IPS DF 6.9 (cell line): ENCODE results near the gene ADISSP.

ENCODE experiments used
- DNase-seq: peaks from one replicate; pipeline ENCODE4 v3.0.0-alpha.2; 2013; ENCODE audit warnings: low read depth, low spot score
- H3K27ac ChIP-seq: one replicate; pipeline ENCODE4 v1.5.1; 2013; ENCODE audit warnings: low read length, control low read depth
- H3K27me3 ChIP-seq: 2 replicates; pipeline ENCODE4 v1.6.1; 2013; ENCODE audit warnings: mild to moderate bottlenecking, low read length; ENCODE audit not compliant: control insufficient read depth, insufficient read depth
- H3K36me3 ChIP-seq: 2 replicates; pipeline ENCODE4 v1.6.1; 2013; ENCODE audit warnings: low read length; ENCODE audit not compliant: control insufficient read depth, insufficient read depth
- H3K4me1 ChIP-seq: 2 replicates; pipeline ENCODE4 v1.6.1; 2013; ENCODE audit warnings: low read length; ENCODE audit not compliant: control insufficient read depth, insufficient read depth
- H3K4me3 ChIP-seq: 2 replicates; pipeline ENCODE4 v1.5.1; 2013; ENCODE audit warnings: mild to moderate bottlenecking, low read length
- H3K9me3 ChIP-seq: 2 replicates; pipeline ENCODE4 v1.6.1; 2013; ENCODE audit warnings: low read length, inconsistent platforms; ENCODE audit not compliant: control insufficient read depth, insufficient read depth
- WGBS: extraction: QIAGEN DNeasy Blood & Tissue Kit; methylation state at CpG from one replicate; pipeline ENCODE4 v1.1.7; 2013; ENCODE audit warnings: mixed read lengths, missing lambda C conversion rate; ENCODE audit not compliant: insufficient read length, insufficient coverage; 5-methylcytosine and 5-hydroxymethylcytosine counted together

Gene ADISSP

DNA sequence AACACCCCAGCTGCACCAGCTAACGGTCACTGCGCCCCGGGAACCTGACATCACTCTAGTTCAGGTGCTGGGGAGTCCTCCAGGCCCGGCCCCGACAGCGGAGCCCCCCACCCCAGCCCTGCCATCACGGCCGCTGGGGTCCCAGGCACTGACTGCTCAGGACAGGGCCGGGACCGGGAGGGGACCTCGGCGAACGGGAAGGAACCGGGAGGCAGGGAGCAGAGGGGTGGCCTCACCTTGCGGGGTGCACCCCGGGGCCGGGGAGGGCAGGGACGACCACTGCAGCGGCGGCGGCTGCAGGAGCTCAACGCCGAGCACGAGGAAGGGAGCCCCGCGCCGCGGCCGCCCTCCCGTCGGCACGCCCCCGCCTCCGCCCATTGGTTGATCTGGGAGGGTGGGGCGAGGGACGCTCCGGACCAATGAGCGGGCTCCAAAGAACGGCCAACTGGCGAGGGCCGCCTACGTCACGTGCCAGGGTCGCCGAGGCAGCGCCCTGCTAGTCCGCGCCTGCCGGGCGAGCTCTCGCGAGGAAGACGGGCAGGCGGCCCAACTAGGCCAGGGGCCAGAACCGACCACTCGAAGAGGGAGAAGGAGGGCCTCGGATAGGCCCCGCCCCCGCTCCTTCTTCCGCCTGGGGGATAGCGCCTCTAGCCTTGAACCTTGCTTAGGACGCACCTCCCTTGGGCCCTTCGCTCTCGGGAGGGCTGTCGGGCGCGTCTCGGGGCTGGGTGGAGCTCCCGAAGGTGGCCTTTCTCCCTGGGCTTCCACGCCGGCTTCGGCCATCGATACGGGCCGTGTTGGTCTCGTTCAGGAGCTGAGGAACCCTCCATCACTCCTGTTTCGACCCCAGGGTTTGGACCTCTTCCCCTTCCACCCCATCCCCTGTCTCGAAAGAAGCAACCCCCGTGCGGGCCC, at the start of gene ADISSP:
Gene ADISSP, minus strand, starts transcription at position 327 of the 915 bp plus-strand sequence. CDS start 7,653 bp downstream, outside the sequence.
- Histone ChIP-seq H3K4me1 (peaks cover 2% of the 10 kb centered on the region; the same call in 1 of the 2 replicates), H3K27ac (no peak within 1 kb of the TSS), H3K36me3 (no peaks in the 10 kb centered on the region), H3K9me3 (no peaks in the 10 kb centered on the region), H3K27me3 (no peaks in the 10 kb centered on the region), H3K4me3 (peak within 1 kb of the TSS; percentile 89)
- WGBS: no CpG with 5 or more reads among the region's 80 CpGs
- peak; percentile 95 for DNase-seq

DNA sequence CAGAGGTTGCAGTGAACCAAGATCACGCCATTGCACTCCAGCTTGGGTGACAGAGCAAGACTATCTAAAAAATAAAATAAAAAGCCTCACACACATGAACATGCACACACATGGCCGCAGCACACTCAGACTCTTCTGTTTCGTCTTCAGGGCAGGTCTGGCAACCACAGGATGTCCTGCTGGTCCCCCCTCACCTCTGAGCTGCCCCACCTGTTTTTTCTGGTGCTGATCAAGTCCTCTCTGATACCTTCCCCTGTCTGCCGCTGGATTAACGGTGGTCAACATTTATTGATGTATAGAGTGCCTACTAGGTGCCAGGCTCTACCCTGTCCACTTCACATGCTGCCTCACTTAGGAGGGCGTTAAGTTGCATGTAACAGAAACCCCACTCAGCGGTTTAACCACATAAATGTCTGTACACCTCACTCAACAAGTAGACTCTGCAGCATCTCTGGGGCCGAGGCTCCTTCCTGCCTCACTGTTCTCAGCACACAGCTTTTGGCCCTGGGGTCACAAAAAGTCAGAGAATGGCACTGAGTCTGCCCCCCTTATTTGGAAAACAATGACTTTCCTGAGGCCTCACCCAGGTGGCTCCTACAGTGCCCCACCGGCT, 48.3 kb upstream of the ADISSP start:
- WGBS: no CpG with 5 or more reads among the region's 9 CpGs
- no peak for DNase-seq
- 0 out of 2 replicates have a peak, but pooled peaks cover 2% of the 10 kb centered on the region for H3K4me1 ChIP-seq
- H3K9me3 ChIP-seq: no peaks in the 10 kb centered on the region
- H3K4me3 ChIP-seq: no peak overlapping the region
- no peaks in the 10 kb centered on the region for H3K27me3 ChIP-seq
- no peaks in the 10 kb centered on the region for H3K36me3 ChIP-seq
- no peak overlapping the region for H3K27ac ChIP-seq

DNA sequence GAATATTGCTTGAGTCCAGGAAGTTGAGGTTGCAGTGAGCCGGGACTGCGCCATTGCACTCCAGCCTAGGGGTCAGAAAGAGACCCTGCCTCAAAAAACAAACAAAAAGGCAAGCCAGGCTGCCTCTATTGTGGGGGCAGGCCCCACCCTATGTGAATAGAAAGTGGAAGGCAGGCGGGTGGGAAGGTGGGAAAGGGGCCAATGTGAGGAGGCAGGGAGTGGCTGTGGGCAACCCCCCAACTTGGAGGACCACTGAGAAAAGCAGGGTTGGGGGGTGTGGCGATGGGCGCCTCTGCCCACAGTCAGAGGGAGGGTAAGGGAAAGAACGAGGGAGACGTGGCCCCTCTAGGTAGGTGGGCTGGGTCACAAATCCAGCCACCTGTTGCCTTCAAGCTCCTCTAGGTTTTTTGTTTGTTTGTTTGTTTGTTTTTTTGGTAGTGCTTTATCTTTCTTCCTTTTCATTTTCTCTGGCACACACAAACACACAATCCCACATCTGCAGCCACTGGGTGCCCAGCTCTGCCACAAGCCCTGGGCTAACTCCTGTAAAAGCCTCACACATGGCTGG, 47.5 kb upstream of the ADISSP start:
- Histone ChIP-seq H3K27me3 (no peaks in the 10 kb centered on the region), H3K4me1 (0 out of 2 replicates have a peak, but pooled peaks cover 2% of the 10 kb centered on the region), H3K27ac (no peak overlapping the region), H3K9me3 (no peaks in the 10 kb centered on the region), H3K36me3 (no peaks in the 10 kb centered on the region), H3K4me3 (no peak overlapping the region)
- DNase-seq: no peak
- no CpG with 5 or more reads among the region's 7 CpGs for WGBS

DNA sequence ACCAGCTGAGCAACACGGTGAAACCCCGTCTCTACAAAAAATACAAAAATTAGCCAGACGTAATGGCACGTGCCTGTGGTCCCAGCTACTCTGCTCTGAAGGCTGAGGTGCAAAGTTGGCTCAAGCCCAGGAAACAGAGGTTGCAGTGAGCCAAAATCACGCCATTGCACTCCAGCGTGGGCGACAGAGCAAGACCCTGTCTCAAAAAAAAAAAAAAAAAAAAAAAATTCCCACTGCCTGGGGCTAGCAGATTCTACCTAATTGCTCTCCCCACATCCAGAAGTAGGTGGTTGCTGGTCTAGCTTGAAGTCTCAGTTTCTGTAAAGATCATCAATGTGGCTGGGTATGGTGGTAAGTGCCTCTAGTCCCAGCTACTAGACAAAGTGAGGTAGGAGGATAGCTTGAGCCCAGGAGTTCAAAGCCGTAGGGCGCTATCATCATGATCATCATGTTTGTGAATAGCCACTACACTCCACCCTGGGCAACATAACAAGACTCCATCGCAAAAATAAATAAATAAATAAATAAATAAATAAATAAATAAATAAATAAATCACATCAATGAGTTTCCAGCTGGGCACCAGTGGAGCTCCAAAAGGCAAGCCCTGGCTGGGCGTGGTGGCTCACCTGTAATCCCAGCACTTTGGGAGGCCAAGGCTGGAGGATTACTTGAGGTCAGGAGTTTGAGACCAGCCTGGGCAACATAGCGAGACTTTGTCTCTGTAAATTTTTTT, 46.5 kb upstream of the ADISSP start:
- DNase-seq: no peak
- Histone ChIP-seq H3K4me1 (0 out of 2 replicates have a peak, but pooled peaks cover 2% of the 10 kb centered on the region), H3K9me3 (no peaks in the 10 kb centered on the region), H3K4me3 (no peak overlapping the region), H3K36me3 (no peaks in the 10 kb centered on the region), H3K27ac (no peak overlapping the region), H3K27me3 (no peaks in the 10 kb centered on the region)
- WGBS: no CpG with 5 or more reads among the region's 12 CpGs

DNA sequence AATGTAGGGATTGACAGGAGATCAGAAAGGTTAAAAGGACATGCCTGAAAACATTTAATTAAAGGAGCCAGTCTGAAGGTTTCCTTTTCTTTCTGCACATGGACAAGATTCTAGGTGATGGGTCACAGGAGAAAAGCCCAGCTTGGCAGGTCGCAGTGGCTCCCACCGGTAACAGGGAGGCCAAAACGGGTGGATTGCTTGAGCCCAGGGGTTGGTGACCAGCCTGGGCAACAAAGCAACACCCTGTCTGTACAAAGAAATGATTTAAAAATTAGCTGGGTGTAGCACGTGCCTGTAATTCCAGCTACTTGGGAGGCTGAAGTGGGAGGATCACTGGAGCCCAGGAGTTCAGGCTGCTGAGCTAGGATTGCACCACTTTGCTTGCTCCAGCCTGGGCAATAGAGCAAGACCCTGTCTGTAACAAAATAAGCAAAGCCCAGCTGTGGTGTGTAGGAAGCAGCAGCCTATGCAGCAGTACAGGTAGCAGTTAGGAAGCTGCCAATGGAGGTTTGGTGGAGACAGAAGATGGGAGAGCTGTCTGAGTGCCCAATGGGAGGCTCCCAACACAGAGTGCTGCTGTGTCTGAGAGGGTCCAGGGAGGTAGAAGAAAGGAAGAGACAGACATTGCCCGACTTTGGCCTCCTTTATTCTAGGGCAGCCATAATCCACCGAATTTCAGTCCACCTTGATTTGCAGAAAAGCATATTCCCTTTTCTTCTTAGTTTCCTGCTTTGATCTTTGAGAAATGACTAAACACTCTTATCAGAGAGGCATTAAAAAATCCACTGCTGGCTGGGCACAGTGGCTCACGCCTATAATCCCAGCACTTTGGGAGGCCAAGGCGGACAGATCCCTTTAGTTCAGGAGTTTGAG, 45.7 kb upstream of the ADISSP start:
- Histone ChIP-seq H3K27ac (no peak overlapping the region), H3K4me1 (0 out of 2 replicates have a peak, but pooled peaks cover 2% of the 10 kb centered on the region), H3K9me3 (no peaks in the 10 kb centered on the region), H3K36me3 (no peaks in the 10 kb centered on the region), H3K27me3 (no peaks in the 10 kb centered on the region), H3K4me3 (no peak overlapping the region)
- WGBS: no CpG with 5 or more reads among the region's 8 CpGs
- no peak for DNase-seq

DNA sequence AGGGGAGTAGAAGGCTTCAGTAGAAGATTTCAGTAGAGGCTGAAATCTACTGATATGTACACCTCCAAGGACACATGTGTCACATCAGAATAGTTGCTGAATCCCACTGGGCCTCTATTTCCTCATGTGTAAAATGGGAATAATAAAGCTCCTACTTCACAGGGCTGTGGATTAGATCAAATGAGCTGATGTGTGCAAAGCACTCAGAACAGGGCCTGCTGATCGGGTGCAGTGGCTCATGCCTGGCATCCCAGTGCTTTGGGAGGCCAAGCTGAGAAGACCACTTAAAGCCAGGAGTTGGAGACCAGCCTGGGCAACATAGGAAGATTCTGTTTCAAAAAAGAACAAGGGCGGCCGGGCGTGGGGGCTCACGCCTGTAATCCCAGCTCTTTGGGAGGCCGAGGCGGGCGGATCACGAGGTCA, 44.7 kb upstream of the ADISSP start:
- WGBS: no CpG with 5 or more reads among the region's 9 CpGs
- no peak overlapping the region for H3K27ac ChIP-seq

DNA sequence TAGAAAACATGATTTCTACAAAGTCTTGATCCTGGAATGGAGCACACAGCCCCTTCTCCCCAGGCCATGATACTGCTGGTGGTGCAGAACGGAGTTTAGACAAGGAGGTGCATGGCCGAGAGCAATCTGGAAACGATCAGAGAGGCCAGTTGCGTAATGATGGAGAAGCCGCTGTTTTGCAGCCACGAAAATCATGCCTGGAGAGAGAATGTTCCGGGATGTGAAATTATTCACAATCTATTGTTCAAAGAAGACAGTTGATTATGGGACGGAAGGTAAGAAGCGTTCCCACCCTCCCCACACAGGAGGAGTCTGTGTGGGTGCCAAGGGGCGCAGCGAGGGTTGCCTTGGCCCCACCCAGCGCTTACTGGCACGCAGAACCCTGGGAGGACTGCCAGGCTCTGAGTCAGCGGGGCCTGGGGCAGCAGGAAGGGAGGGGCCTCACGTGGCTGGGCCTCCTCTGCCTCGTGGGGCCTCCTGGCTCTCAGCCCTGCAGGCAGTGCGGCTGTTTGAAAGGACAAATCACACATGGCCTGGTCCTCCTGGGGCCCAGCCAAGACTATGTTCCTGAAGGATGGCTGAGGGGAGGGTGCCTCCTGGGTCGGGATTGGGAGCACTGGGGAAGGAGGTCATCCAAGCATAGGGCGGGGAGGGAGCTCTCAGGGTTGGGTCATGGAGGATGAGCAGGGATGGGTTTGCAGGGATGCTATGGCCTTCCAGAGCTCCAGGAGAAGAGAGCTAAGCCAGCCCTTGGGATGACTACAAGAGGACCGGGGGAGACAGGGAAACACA, 44.1 kb upstream of the ADISSP start:
- Histone ChIP-seq H3K27me3 (no peaks in the 10 kb centered on the region), H3K27ac (no peak overlapping the region), H3K4me1 (no peaks in the 10 kb centered on the region), H3K9me3 (no peaks in the 10 kb centered on the region), H3K36me3 (no peaks in the 10 kb centered on the region), H3K4me3 (no peak overlapping the region)
- no peak for DNase-seq
- no CpG with 5 or more reads among the region's 20 CpGs for WGBS

More for the DNA sequence above, 44.7 kb upstream of the ADISSP start:
- H3K4me3 ChIP-seq: no peak overlapping the region
- H3K27me3 ChIP-seq: no peaks in the 10 kb centered on the region
- DNase-seq: no peak
- no peaks in the 10 kb centered on the region for H3K4me1 ChIP-seq
- no peaks in the 10 kb centered on the region for H3K36me3 ChIP-seq
- H3K9me3 ChIP-seq: no peaks in the 10 kb centered on the region

DNA sequence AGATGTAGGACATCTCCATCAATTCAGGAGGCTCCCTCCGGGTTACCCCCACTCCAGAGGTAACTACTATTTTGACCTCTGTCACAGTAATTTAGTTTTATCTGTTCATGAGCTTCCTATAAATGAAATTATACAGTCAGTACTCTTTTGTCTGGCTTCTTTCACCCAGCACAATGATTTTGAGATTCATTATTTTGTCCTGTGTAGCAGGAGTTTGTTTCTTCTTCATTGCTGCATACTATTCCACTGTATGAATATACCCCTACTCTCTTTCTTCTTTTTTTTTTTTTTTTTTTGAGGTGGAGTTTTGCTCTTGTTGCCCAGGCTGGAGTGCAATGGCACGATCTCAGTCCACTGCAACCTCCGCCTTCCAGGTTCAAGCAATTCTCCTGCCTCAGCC, 41.0 kb upstream of the ADISSP start:
- H3K36me3 ChIP-seq: peaks cover 14% of the 10 kb centered on the region
- DNase-seq: no peak
- no peak overlapping the region for H3K27ac ChIP-seq
- no peak overlapping the region for H3K4me3 ChIP-seq
- no peaks in the 10 kb centered on the region for H3K9me3 ChIP-seq
- H3K4me1 ChIP-seq: no peaks in the 10 kb centered on the region
- no CpG with 5 or more reads among the region's 3 CpGs for WGBS
- no peaks in the 10 kb centered on the region for H3K27me3 ChIP-seq

DNA sequence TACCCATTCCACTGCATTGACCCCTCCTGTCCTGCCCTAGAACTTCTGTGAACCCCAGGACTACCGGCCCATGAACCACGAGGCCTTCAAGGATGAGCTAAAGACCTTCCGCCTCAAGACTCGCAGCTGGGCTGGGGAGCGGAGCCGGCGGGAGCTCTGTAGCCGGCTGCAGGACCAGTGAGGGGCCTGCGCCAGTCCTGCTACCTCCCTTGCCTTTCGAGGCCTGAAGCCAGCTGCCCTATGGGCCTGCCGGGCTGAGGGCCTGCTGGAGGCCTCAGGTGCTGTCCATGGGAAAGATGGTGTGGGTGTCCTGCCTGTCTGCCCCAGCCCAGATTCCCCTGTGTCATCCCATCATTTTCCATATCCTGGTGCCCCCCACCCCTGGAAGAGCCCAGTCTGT, 37.2 kb upstream of the ADISSP start:
- Histone ChIP-seq H3K36me3 (peaks cover 36% of the 10 kb centered on the region), H3K4me1 (peaks cover 5% of the 10 kb centered on the region), H3K9me3 (no peaks in the 10 kb centered on the region), H3K27ac (no peak overlapping the region), H3K4me3 (no peak overlapping the region), H3K27me3 (no peaks in the 10 kb centered on the region)
- DNase-seq: no peak
- no CpG with 5 or more reads among the region's 11 CpGs for WGBS
